ENCODE data around the gene STIL.

STIL gene

DNA sequence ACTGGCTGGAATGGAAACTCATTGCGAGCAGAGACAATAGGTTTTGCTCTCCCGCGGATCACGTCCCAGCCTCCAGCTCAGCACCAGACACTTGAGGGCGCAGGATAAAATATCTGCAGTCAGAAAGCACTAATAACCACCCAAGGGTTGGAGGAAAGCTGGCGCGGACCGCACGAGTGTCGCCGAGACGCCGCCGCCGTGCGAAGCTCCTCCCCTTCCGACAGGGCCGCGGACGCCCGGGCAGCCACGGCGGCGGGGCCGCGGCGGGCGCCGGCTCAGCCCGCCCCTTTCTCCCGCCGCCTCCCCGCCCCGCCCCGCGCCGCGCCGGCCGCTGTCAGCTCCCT is 19.6 kb upstream of the STIL start, which contains the start of gene CMPK1:
Gene CMPK1, plus strand, starts transcription at position 213 of the 344 bp plus-strand sequence. CDS start 156 bp downstream, outside the sequence.
- H3K27me3 ChIP-seq (ENCODE audit: insufficient read depth, low read length): no peaks in the 10 kb centered on the region
- H3K4me1 ChIP-seq (ENCODE audit: control insufficient read depth in 1 of 2, insufficient read depth in 2 of 2, low read length in 2 of 2): peaks cover 7 to 8% of the 10 kb centered on the region in 2 experiments
- peak within 1 kb of the TSS; percentile 99 for H3K14ac ChIP-seq (ENCODE audit: low read length)
- H2BK5ac ChIP-seq (ENCODE audit: low read depth, low read length, poor library complexity): peak within 1 kb of the TSS; percentile 97
- peak within 1 kb of the TSS; percentile 96 for H3K4ac ChIP-seq (ENCODE audit: low read depth, low read length)
- H4K91ac ChIP-seq (ENCODE audit: low read depth, low read length): peak within 1 kb of the TSS; percentile 98
- H3K4me3 ChIP-seq (ENCODE audit: low read depth, low read length): peak within 1 kb of the TSS; percentile 90
- H3K4me2 ChIP-seq (ENCODE audit: low read length): peak within 1 kb of the TSS; percentile 70
- no peaks in the 10 kb centered on the region for H3K9me3 ChIP-seq (ENCODE audit: insufficient read depth, low read depth, low read length)
- H3K79me2 ChIP-seq (ENCODE audit: control insufficient read depth, insufficient read depth, low read length, poor library complexity): peaks cover 9% of the 10 kb centered on the region
- DNase-seq: peak; percentile 63 to 79
- H3K9ac ChIP-seq (ENCODE audit: low read length): peak within 1 kb of the TSS; percentile 93
- peak within 1 kb of the TSS; percentile 99 for H4K8ac ChIP-seq (ENCODE audit: low read depth, low read length)
- no peak within 1 kb of the TSS for H3K23ac ChIP-seq (ENCODE audit: low read length)
- peak within 1 kb of the TSS; percentile 51 for H2BK12ac ChIP-seq (ENCODE audit: low read length)
- H3K36me3 ChIP-seq (ENCODE audit: control insufficient read depth in 1 of 2, insufficient read depth in 2 of 2, low read length in 2 of 2): no peaks in the 10 kb centered on the region
- H2AFZ ChIP-seq (ENCODE audit: insufficient read depth, low read length, poor library complexity): peak within 1 kb of the TSS; percentile 98
- WGBS (ENCODE audit: extremely low coverage, insufficient coverage, insufficient read length): no CpG with 5 or more reads among the region's 40 CpGs
- H3K27ac ChIP-seq (ENCODE audit: low read depth, low read length): peak within 1 kb of the TSS; percentile 99
- peaks cover 11% of the 10 kb centered on the region for H3K79me1 ChIP-seq (ENCODE audit: low read length)
- peak within 1 kb of the TSS; percentile 88 for H2AK5ac ChIP-seq (ENCODE audit: low read length)
- H3K18ac ChIP-seq (ENCODE audit: low read length): peak within 1 kb of the TSS; percentile 97
- H2BK120ac ChIP-seq (ENCODE audit: insufficient read depth, low read length, poor library complexity): peak within 1 kb of the TSS; percentile 97
- peak within 1 kb of the TSS; percentile 99 for H4K12ac ChIP-seq (ENCODE audit: low read depth, low read length)

DNA sequence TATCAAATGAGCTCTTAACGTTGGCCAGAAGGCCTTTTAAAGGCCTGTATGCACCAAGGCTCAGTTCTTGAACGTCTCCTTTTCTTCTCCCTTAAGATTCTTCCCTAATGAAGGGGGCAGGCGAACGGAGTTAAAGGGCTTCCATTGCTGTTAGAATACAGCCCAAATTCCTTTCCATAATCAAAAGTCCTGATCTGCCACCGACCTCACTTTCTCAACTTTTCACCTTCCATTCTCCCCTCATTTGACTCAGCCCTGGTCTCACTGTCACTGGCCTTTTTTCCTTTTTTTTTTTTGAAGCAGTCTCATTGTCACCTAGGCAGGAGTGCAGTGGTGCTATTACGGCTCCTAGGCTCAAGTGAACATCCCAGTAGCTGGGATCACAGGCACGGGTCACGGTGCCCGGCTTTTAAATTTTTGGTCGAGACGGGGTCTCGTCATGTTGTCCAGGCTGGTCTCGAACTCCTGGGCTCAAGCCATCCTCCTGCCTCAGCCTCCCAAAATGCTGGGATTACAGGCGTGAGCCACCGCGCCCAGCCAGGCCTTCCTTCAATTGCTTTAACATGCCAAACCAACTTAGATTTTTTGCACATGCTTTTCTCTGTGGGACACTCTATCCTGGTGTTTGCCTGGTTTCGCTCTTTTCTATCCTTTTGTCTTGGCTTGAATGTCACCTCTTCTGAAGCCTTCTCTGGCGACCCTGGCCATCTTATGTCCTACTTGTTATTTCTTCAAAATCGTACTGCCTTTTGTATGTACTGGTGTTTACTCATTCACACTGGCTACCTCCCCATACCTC is 19.0 kb upstream of the STIL start:
- H2BK5ac ChIP-seq (ENCODE audit: low read depth, low read length, poor library complexity): peak overlapping the region; percentile 34
- H2AK5ac ChIP-seq (ENCODE audit: low read length): peak overlapping the region; percentile 36
- H3K9me3 ChIP-seq (ENCODE audit: insufficient read depth, low read depth, low read length): no peaks in the 10 kb centered on the region
- H2BK120ac ChIP-seq (ENCODE audit: insufficient read depth, low read length, poor library complexity): no peak overlapping the region
- H3K14ac ChIP-seq (ENCODE audit: low read length): peak overlapping the region; percentile 52
- H4K8ac ChIP-seq (ENCODE audit: low read depth, low read length): peak overlapping the region; percentile 77
- H2AFZ ChIP-seq (ENCODE audit: insufficient read depth, low read length, poor library complexity): no peak overlapping the region
- peaks cover 11% of the 10 kb centered on the region for H3K79me1 ChIP-seq (ENCODE audit: low read length)
- H3K18ac ChIP-seq (ENCODE audit: low read length): peak overlapping the region; percentile 13
- 100% methylated on average over 1 of the region's 19 CpGs for WGBS (ENCODE audit: extremely low coverage, insufficient coverage, insufficient read length)
- no peak for DNase-seq
- H3K4ac ChIP-seq (ENCODE audit: low read depth, low read length): peak overlapping the region; percentile 26
- no peak overlapping the region for H2BK12ac ChIP-seq (ENCODE audit: low read length)
- H3K27me3 ChIP-seq (ENCODE audit: insufficient read depth, low read length): no peaks in the 10 kb centered on the region
- H4K91ac ChIP-seq (ENCODE audit: low read depth, low read length): peak overlapping the region; percentile 33
- H3K27ac ChIP-seq (ENCODE audit: low read depth, low read length): peak overlapping the region; percentile 99
- H3K4me3 ChIP-seq (ENCODE audit: low read depth, low read length): peak overlapping the region; percentile 69
- H3K4me1 ChIP-seq (ENCODE audit: control insufficient read depth in 1 of 2, insufficient read depth in 2 of 2, low read length in 2 of 2): peaks cover 7 to 8% of the 10 kb centered on the region in 2 experiments
- H3K9ac ChIP-seq (ENCODE audit: low read length): peak overlapping the region; percentile 49
- H3K23ac ChIP-seq (ENCODE audit: low read length): no peak overlapping the region
- no peaks in the 10 kb centered on the region for H3K36me3 ChIP-seq (ENCODE audit: control insufficient read depth in 1 of 2, insufficient read depth in 2 of 2, low read length in 2 of 2)
- peaks cover 9% of the 10 kb centered on the region for H3K79me2 ChIP-seq (ENCODE audit: control insufficient read depth, insufficient read depth, low read length, poor library complexity)
- H3K4me2 ChIP-seq (ENCODE audit: low read length): peak overlapping the region; percentile 70
- H4K12ac ChIP-seq (ENCODE audit: low read depth, low read length): peak overlapping the region; percentile 10

DNA sequence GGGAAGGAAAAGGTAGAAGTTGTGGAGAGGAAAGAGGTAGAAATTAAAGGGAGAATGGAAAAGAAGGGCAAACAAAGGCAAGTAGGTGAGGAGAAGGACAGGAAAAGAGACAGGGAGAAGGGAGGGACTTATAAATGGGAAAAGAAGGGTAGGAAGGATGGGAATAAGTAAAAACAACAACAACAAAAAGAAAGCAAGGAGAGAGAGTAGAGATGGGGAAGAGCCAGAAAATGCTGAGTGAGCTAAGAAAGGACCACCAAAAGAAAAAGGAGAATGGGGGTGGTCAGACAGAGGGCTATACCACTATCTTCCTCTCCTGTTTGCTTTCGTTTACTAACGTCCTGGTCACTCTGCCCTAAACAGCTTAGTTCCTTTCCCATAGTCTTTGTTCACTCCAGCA is 17.9 kb upstream of the STIL start:
- Histone ChIP-seq H3K27me3 (ENCODE audit: insufficient read depth, low read length) (no peaks in the 10 kb centered on the region), H2BK12ac (ENCODE audit: low read length) (no peak overlapping the region), H3K4me3 (ENCODE audit: low read depth, low read length) (no peak overlapping the region), H3K4ac (ENCODE audit: low read depth, low read length) (no peak overlapping the region), H4K91ac (ENCODE audit: low read depth, low read length) (no peak overlapping the region), H3K18ac (ENCODE audit: low read length) (no peak overlapping the region), H3K79me1 (ENCODE audit: low read length) (peaks cover 11% of the 10 kb centered on the region), H3K9me3 (ENCODE audit: insufficient read depth, low read depth, low read length) (no peaks in the 10 kb centered on the region), H2AFZ (ENCODE audit: insufficient read depth, low read length, poor library complexity) (no peak overlapping the region), H4K12ac (ENCODE audit: low read depth, low read length) (no peak overlapping the region), H4K8ac (ENCODE audit: low read depth, low read length) (no peak overlapping the region), H3K4me2 (ENCODE audit: low read length) (no peak overlapping the region), H2BK120ac (ENCODE audit: insufficient read depth, low read length, poor library complexity) (no peak overlapping the region), H3K14ac (ENCODE audit: low read length) (no peak overlapping the region), H3K79me2 (ENCODE audit: control insufficient read depth, insufficient read depth, low read length, poor library complexity) (peaks cover 9% of the 10 kb centered on the region), H3K23ac (ENCODE audit: low read length) (no peak overlapping the region), H3K36me3 (ENCODE audit: control insufficient read depth in 1 of 2, insufficient read depth in 2 of 2, low read length in 2 of 2) (no peaks in the 10 kb centered on the region), H3K27ac (ENCODE audit: low read depth, low read length) (no peak overlapping the region), H2AK5ac (ENCODE audit: low read length) (no peak overlapping the region), H3K4me1 (ENCODE audit: control insufficient read depth in 1 of 2, insufficient read depth in 2 of 2, low read length in 2 of 2) (peaks cover 7 to 8% of the 10 kb centered on the region in 2 experiments), H2BK5ac (ENCODE audit: low read depth, low read length, poor library complexity) (no peak overlapping the region), H3K9ac (ENCODE audit: low read length) (no peak overlapping the region)
- no CpG with 5 or more reads among the region's 2 CpGs for WGBS (ENCODE audit: extremely low coverage, insufficient coverage, insufficient read length)
- DNase-seq: no peak

DNA sequence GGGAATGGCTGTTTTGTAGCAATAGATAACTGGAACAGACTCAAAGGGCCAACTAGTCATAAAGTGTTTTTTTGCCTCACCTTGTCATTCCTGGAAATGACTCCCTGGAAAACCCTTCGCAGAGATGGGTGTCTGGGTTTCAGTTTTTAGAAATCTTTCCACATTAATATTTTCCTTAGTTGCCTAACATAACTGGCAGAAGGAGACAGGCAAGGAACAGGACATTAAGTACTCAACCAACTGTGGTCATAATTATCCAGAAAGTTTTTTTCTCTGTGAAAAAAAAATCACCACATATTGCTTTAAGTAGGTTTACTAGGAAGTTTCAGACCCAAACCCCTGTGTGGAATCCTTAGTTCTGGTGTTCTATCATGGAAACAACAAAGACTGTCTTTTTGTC is 16.3 kb upstream of the STIL start:
- peaks cover 7% of the 10 kb centered on the region for H3K79me2 ChIP-seq (ENCODE audit: control insufficient read depth, insufficient read depth, low read length, poor library complexity)
- H3K4me1 ChIP-seq (ENCODE audit: control insufficient read depth in 1 of 2, insufficient read depth in 2 of 2, low read length in 2 of 2): peaks cover 6 to 7% of the 10 kb centered on the region in 2 experiments
- WGBS (ENCODE audit: extremely low coverage, insufficient coverage, insufficient read length): no CpG with 5 or more reads among the region's 1 CpG

More for the DNA sequence above, 16.3 kb upstream of the STIL start:
- no peak overlapping the region for H4K12ac ChIP-seq (ENCODE audit: low read depth, low read length)
- DNase-seq: no peak
- no peak overlapping the region for H3K4ac ChIP-seq (ENCODE audit: low read depth, low read length)
- H3K9me3 ChIP-seq (ENCODE audit: insufficient read depth, low read depth, low read length): no peaks in the 10 kb centered on the region
- no peak overlapping the region for H2BK12ac ChIP-seq (ENCODE audit: low read length)
- H2AK5ac ChIP-seq (ENCODE audit: low read length): no peak overlapping the region
- H3K9ac ChIP-seq (ENCODE audit: low read length): no peak overlapping the region
- H3K36me3 ChIP-seq (ENCODE audit: control insufficient read depth in 1 of 2, insufficient read depth in 2 of 2, low read length in 2 of 2): no peaks in the 10 kb centered on the region
- no peak overlapping the region for H4K8ac ChIP-seq (ENCODE audit: low read depth, low read length)
- peaks cover 11% of the 10 kb centered on the region for H3K79me1 ChIP-seq (ENCODE audit: low read length)
- H3K14ac ChIP-seq (ENCODE audit: low read length): no peak overlapping the region
- H3K27me3 ChIP-seq (ENCODE audit: insufficient read depth, low read length): no peaks in the 10 kb centered on the region
- H2BK5ac ChIP-seq (ENCODE audit: low read depth, low read length, poor library complexity): no peak overlapping the region
- no peak overlapping the region for H2BK120ac ChIP-seq (ENCODE audit: insufficient read depth, low read length, poor library complexity)
- H2AFZ ChIP-seq (ENCODE audit: insufficient read depth, low read length, poor library complexity): no peak overlapping the region
- no peak overlapping the region for H3K4me2 ChIP-seq (ENCODE audit: low read length)
- no peak overlapping the region for H3K18ac ChIP-seq (ENCODE audit: low read length)
- H3K23ac ChIP-seq (ENCODE audit: low read length): no peak overlapping the region
- H3K27ac ChIP-seq (ENCODE audit: low read depth, low read length): no peak overlapping the region
- no peak overlapping the region for H3K4me3 ChIP-seq (ENCODE audit: low read depth, low read length)
- no peak overlapping the region for H4K91ac ChIP-seq (ENCODE audit: low read depth, low read length)

All from trophoblast cell (in vitro differentiated cells and primary cell).